PC-3 (cell line): ENCODE data around the gene COMTD1. TPM values are rescaled to one million over a fixed set of nuclear protein-coding genes. Genes with fewer than 3 reads are reported as not detected.

ENCODE experiments used
- ATAC-seq: fragments of 200-7000 bp; cut with Tn5 transposase; 2 replicates; pipeline ENCODE4 v1.9.1; 2020; ENCODE audit warnings: mild to moderate bottlenecking, moderate library complexity
- BruUV-seq: library from RNA; stranded (reverse); fragments of 400-500 nt; replicated peaks from 2 replicates; lab custom pipeline; 2021; lab: Mats Ljungman, UMichigan
- CTCF ChIA-PET: fragments of 300-600 bp; sonication (Branson Sonifier 250); formaldehyde crosslinking; loops from one replicate; lab custom pipeline; 2022; ENCODE audit warnings: antibody characterized with exemption; lab: Charles Lee
- POLR2A ChIA-PET: fragments of 300-600 bp; sonication (Branson Sonifier 250); formaldehyde crosslinking; loops from one replicate; lab custom pipeline; 2022; ENCODE audit warnings: antibody characterized with exemption; ENCODE audit not compliant: unreplicated experiment; lab: Charles Lee
- DNase-seq: peaks from one replicate; pipeline ENCODE4 v3.0.0-alpha.2; 2015
- H2AFZ ChIP-seq: fragments of 300-600 bp; sonication (generic); 2 replicates; pipeline ENCODE4 v1.6.0; 2016; ENCODE audit warnings: antibody characterized with exemption, low read length
- H3F3A ChIP-seq: fragments of 300-600 bp; sonication (generic); one replicate; pipeline ENCODE4 v1.6.0; 2017; ENCODE audit warnings: antibody characterized with exemption, low read length, control low read depth, mild to moderate bottlenecking; ENCODE audit not compliant: unreplicated experiment
- H3K27ac ChIP-seq: fragments of 300-600 bp; sonication (generic); 2 replicates; pipeline ENCODE4 v1.5.1; 2016; ENCODE audit warnings: mild to moderate bottlenecking, low read length
- H3K27me3 ChIP-seq: fragments of 300-600 bp; sonication (generic); 2 replicates; pipeline ENCODE4 v1.6.1; 2016; ENCODE audit warnings: low read length, mixed read lengths
- H3K36me3 ChIP-seq: fragments of 300-600 bp; sonication (generic); 2 replicates; pipeline ENCODE4 v1.6.1; 2016; ENCODE audit warnings: low read depth, mixed run types, low read length, mixed read lengths
- H3K4me1 ChIP-seq: fragments of 300-600 bp; sonication (generic); 2 replicates; pipeline ENCODE4 v1.5.1; 2016; ENCODE audit warnings: low read length; ENCODE audit not compliant: insufficient read depth
- H3K4me2 ChIP-seq: fragments of 300-600 bp; sonication (generic); 2 replicates; pipeline ENCODE4 v1.6.0; 2016; ENCODE audit warnings: low read length
- H3K4me3 ChIP-seq: fragments of 300-600 bp; sonication (generic); 2 replicates; pipeline ENCODE4 v1.5.1; 2016; ENCODE audit warnings: mild to moderate bottlenecking, low read length, mixed read lengths
- H3K79me2 ChIP-seq: fragments of 300-600 bp; sonication (generic); 2 replicates; pipeline ENCODE4 v1.6.1; 2017; ENCODE audit warnings: low read length, mixed read lengths
- H3K9ac ChIP-seq: fragments of 300-600 bp; sonication (generic); 2 replicates; pipeline ENCODE4 v1.6.0; 2016; ENCODE audit warnings: mild to moderate bottlenecking, low read length
- H3K9me2 ChIP-seq: fragments of 300-600 bp; sonication (generic); replicated peaks from 2 replicates; pipeline ENCODE4 v1.6.1; 2016; ENCODE audit warnings: mixed run types, low read length, mixed read lengths
- H3K9me3 ChIP-seq: fragments of 300-600 bp; sonication (generic); 2 replicates; pipeline ENCODE4 v1.6.1; 2016; ENCODE audit warnings: low read length, mixed read lengths
- H4K20me1 ChIP-seq: fragments of 300-600 bp; sonication (generic); 2 replicates; pipeline ENCODE4 v1.6.1; 2016; ENCODE audit warnings: low read length, mixed read lengths
- EZH2 ChIP-seq: fragments of 300-600 bp; sonication (generic); IDR thresholded peaks from one replicate; pipeline ENCODE4 v1.6.1; 2017; ENCODE audit warnings: antibody characterized with exemption, mild to moderate bottlenecking, low read length; ENCODE audit not compliant: unreplicated experiment
- EZH2phosphoT487 ChIP-seq: fragments of 300-600 bp; sonication (generic); IDR thresholded peaks from 2 replicates; pipeline ENCODE4 v1.6.1; 2018; ENCODE audit warnings: mild to moderate bottlenecking, antibody characterized with exemption, low read length, borderline replicate concordance
- intact Hi-C: fragments of 100-400 bp; cut with micrococcal nuclease; formaldehyde crosslinking; loops from 2 replicates; pipeline ENCODE4 v1.9.0; 2023
- total RNA-seq: library from RNA; depleted of rRNA; stranded (reverse); fragments of >200 nt; gene quantifications from 2 replicates; pipeline ENCODE4 v1.2.3, GENCODE V29; 2014
- TF ChIP-seq, protein P1 (sequence below): fragments of 300-600 bp; sonication (generic); conservative IDR thresholded peaks from 2 replicates; pipeline ENCODE4 v1.5.1; 2017; ENCODE audit warnings: antibody characterized with exemption, low read depth, mild to moderate bottlenecking, low read length

Gene COMTD1
- total RNA-seq, 1 experiment from 2014 or later = 183 TPM

DNA sequence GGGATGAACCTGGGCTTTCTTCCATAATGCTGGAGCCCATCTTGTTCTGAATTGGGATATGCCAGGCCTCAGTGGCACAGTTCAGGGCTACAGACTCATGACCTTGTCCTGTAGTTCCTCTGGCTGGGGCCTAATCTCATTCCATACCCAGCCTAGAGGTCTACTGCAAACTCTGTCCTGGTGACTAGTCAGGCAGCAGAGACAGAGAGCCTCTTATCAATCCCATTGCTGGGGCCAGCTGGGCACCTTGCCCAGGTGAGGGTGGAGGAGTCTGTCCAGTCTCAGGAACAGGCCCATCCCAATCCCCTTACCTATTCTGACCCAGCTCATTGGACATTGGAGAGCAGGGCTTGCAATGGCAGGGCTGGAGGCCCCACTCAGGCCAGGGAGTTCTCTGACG is 28.0 kb upstream of the COMTD1 start:
- no peaks in the 10 kb centered on the region for H4K20me1 ChIP-seq
- TF ChIP-seq, protein P1, sequence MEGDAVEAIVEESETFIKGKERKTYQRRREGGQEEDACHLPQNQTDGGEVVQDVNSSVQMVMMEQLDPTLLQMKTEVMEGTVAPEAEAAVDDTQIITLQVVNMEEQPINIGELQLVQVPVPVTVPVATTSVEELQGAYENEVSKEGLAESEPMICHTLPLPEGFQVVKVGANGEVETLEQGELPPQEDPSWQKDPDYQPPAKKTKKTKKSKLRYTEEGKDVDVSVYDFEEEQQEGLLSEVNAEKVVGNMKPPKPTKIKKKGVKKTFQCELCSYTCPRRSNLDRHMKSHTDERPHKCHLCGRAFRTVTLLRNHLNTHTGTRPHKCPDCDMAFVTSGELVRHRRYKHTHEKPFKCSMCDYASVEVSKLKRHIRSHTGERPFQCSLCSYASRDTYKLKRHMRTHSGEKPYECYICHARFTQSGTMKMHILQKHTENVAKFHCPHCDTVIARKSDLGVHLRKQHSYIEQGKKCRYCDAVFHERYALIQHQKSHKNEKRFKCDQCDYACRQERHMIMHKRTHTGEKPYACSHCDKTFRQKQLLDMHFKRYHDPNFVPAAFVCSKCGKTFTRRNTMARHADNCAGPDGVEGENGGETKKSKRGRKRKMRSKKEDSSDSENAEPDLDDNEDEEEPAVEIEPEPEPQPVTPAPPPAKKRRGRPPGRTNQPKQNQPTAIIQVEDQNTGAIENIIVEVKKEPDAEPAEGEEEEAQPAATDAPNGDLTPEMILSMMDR = no peak
- TF ChIP-seq EZH2phosphoT487 (no peak), EZH2 (no peak)
- ATAC-seq = no peak
- H3F3A ChIP-seq = peaks cover 5% of the 10 kb centered on the region
- no peaks in the 10 kb centered on the region for H3K27me3 ChIP-seq
- no TSS peak for BruUV-seq
- H3K4me2 ChIP-seq = 0 out of 2 replicates have a peak overlapping the region, but pooled peaks have one; percentile 68
- no peak for DNase-seq
- H3K4me3 ChIP-seq = no peak overlapping the region
- POLR2A ChIA-PET = no interaction called here
- H3K79me2 ChIP-seq = no peaks in the 10 kb centered on the region
- H3K9ac ChIP-seq = no peak overlapping the region
- intact Hi-C loops = no loop called here
- no peaks in the 10 kb centered on the region for H3K36me3 ChIP-seq
- H3K4me1 ChIP-seq = peaks cover 28% of the 10 kb centered on the region
- no peak overlapping the region for H2AFZ ChIP-seq
- no peaks in the 10 kb centered on the region; the same call in 1 of the 2 replicates for H3K9me3 ChIP-seq
- H3K9me2 ChIP-seq = no peaks in the 10 kb centered on the region
- H3K27ac ChIP-seq = no peak overlapping the region
- CTCF ChIA-PET = no interaction called here

- Histone ChIP-seq H4K20me1 (no peaks in the 10 kb centered on the region), H2AFZ (peak overlapping the region; percentile 4; the same call in 1 of the 2 replicates), H3K9me3 (no peaks in the 10 kb centered on the region; the same call in 1 of the 2 replicates), H3K27ac (peak overlapping the region; percentile 66), H3K4me1 (peaks cover 28% of the 10 kb centered on the region), H3K9ac (no peak overlapping the region), H3K36me3 (no peaks in the 10 kb centered on the region), H3K9me2 (no peaks in the 10 kb centered on the region), H3K4me3 (peak overlapping the region; percentile 37; the same call in 1 of the 2 replicates), H3K27me3 (no peaks in the 10 kb centered on the region), H3F3A (peaks cover 5% of the 10 kb centered on the region), H3K79me2 (no peaks in the 10 kb centered on the region), H3K4me2 (peak overlapping the region; percentile 68)
- CTCF ChIA-PET = interaction anchor here (1.1 kb wide), 1 partner anchor 133 kb away, joined by 4 read pairs; no protein-coding TSS in a partner anchor
- POLR2A ChIA-PET = interaction anchor here (0.6 kb wide), 1 partner anchor 1007 kb away, joined by 6 read pairs; no protein-coding TSS in a partner anchor
- intact Hi-C loops = loop anchor here (1.0 kb wide), 1 partner anchor 133 kb away; no protein-coding TSS in a partner anchor
- TF ChIP-seq, protein P1 = no peak
- TF ChIP-seq EZH2 (no peak), EZH2phosphoT487 (no peak)
- no TSS peak for BruUV-seq
- DNase-seq (peak; percentile 87), ATAC-seq (peak; percentile 77)
Measured at GRCh38 chr10:75261813-75262705, 26.3 kb upstream of the COMTD1 start.

- POLR2A ChIA-PET = no interaction called here
Measured at GRCh38 chr10:75260990-75261389, 25.2 kb upstream of the COMTD1 start.

More at GRCh38 chr10:75260990-75261389, 25.2 kb upstream of the COMTD1 start:
- no TSS peak for BruUV-seq
- CTCF ChIA-PET = no interaction called here
- Histone ChIP-seq H3K36me3 (no peaks in the 10 kb centered on the region), H3K27me3 (no peaks in the 10 kb centered on the region), H4K20me1 (no peaks in the 10 kb centered on the region), H3K4me1 (peaks cover 28% of the 10 kb centered on the region), H3K9ac (no peak overlapping the region), H3K4me3 (no peak overlapping the region), H3F3A (peaks cover 5% of the 10 kb centered on the region), H3K27ac (no peak overlapping the region), H3K4me2 (no peak overlapping the region), H2AFZ (no peak overlapping the region), H3K79me2 (no peaks in the 10 kb centered on the region), H3K9me2 (no peaks in the 10 kb centered on the region), H3K9me3 (no peaks in the 10 kb centered on the region; the same call in 1 of the 2 replicates)
- ATAC-seq = no peak
- no peak for TF ChIP-seq EZH2phosphoT487
- no peak for TF ChIP-seq EZH2
- TF ChIP-seq, protein P1 = no peak
- intact Hi-C loops = no loop called here
- no peak for DNase-seq
